ENCODE results near the gene URI1.

Gene URI1

DNA sequence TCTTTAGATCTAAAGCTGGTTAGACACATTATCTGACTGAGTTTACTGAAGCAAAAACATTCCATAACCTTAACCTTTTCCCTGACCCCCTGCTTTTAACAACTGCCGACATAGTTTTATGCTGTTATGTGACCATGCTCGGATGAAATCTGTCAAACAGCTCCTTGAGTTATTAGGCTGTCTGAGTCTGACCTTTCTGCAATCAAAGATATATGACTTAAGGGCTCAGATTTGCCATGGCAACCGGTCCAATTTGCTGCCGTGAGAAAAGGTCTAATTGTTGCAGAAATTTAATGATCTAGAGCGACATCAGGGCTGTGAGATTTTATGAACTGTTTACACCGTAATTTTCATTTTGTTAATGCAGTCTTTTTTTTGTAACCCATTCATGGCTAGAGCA, 61.8 kb downstream of the URI1 start:
- Histone ChIP-seq H2AK5ac (ENCODE audit: low read depth, low read length) (no peak overlapping the region), H3K4ac (ENCODE audit: low read length) (no peak overlapping the region), H3K9me3 (replicated peaks in 1 of 2; ENCODE audit: control insufficient read depth in 2 of 2, insufficient read depth in 1 of 2, low read depth in 1 of 2, low read length in 2 of 2) (peaks cover 0 to 25% of the 10 kb centered on the region in 2 donors), H2BK15ac (ENCODE audit: low read length) (no peak overlapping the region), H3K4me3 (ENCODE audit: low read length in 2 of 2) (no peak overlapping the region), H3K4me1 (ENCODE audit: control insufficient read depth in 2 of 2, insufficient read depth in 1 of 2, low read depth in 1 of 2, low read length in 2 of 2) (peaks cover 2 to 16% of the 10 kb centered on the region in 2 donors), H3K23ac (ENCODE audit: low read depth, low read length, poor library complexity) (no peak overlapping the region), H3K4me2 (ENCODE audit: insufficient read depth, low read length, poor library complexity, severe bottlenecking) (no peak overlapping the region), H3K18ac (ENCODE audit: low read length) (no peak overlapping the region), H4K8ac (ENCODE audit: low read depth, low read length) (no peak overlapping the region), H3K27me3 (ENCODE audit: control insufficient read depth in 3 of 3, insufficient read depth in 3 of 3, low read depth in 1 of 3, low read length in 3 of 3) (no peaks in the 10 kb centered on the region), H2BK12ac (ENCODE audit: low read length) (no peak overlapping the region), H4K91ac (ENCODE audit: low read depth, low read length, poor library complexity) (no peak overlapping the region), H2BK120ac (ENCODE audit: low read depth, low read length) (no peak overlapping the region), H3K36me3 (replicated peaks in 1 of 2; ENCODE audit: control insufficient read depth in 2 of 2, insufficient read depth in 2 of 2, low read length in 2 of 2) (peaks cover 3 to 44% of the 10 kb centered on the region in 2 donors), H3K9ac (ENCODE audit: low read depth, low read length, poor library complexity) (no peak overlapping the region), H2AFZ (ENCODE audit: low read length) (no peak overlapping the region), H2BK5ac (ENCODE audit: low read length) (no peak overlapping the region), H3K14ac (ENCODE audit: low read length) (no peak overlapping the region), H3K27ac (replicated peaks; ENCODE audit: low read length) (no peak overlapping the region), H3K79me1 (ENCODE audit: low read depth, low read length) (no peaks in the 10 kb centered on the region)
- no CpG with 5 or more reads among the region's 6 CpGs for WGBS, 2 donors (ENCODE audit: extremely low coverage in 2 of 2, insufficient read length in 2 of 2, insufficient replicate concordance in 1 of 2)
- no peak for DNase-seq (ENCODE audit: low spot score)

DNA sequence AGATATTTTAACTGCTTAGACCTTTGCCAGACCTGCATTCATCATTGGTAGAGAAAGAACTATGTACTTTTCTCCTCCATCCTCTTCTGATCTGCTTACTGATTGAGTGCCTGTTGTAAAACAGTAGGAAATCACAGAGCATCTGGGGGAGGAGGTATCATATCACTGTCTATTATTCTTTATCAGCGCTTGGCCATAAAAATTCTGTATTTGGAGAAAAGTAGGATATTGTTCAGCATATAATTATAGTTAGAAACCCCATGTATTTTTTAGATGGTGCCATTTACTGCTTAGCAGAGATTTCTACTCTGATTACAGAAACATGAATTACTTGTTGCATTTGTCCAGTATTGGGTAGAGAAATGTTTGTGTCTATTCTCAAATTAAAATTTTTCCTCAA, 62.4 kb downstream of the URI1 start:
- peaks cover 5 to 45% of the 10 kb centered on the region in 2 donors for H3K36me3 ChIP-seq (replicated peaks in 1 of 2; ENCODE audit: control insufficient read depth in 2 of 2, insufficient read depth in 2 of 2, low read length in 2 of 2)
- H2BK5ac ChIP-seq (ENCODE audit: low read length) = no peak overlapping the region
- no peak overlapping the region for H3K23ac ChIP-seq (ENCODE audit: low read depth, low read length, poor library complexity)
- H2BK12ac ChIP-seq (ENCODE audit: low read length) = no peak overlapping the region
- H3K4me3 ChIP-seq (ENCODE audit: low read length in 2 of 2) = no peak overlapping the region
- H2BK120ac ChIP-seq (ENCODE audit: low read depth, low read length) = no peak overlapping the region
- H2BK15ac ChIP-seq (ENCODE audit: low read length) = no peak overlapping the region
- H3K4ac ChIP-seq (ENCODE audit: low read length) = no peak overlapping the region
- WGBS, 2 donors (ENCODE audit: extremely low coverage in 2 of 2, insufficient read length in 2 of 2, insufficient replicate concordance in 1 of 2) = no CpG with 5 or more reads among the region's 1 CpG
- no peaks in the 10 kb centered on the region for H3K79me1 ChIP-seq (ENCODE audit: low read depth, low read length)
- H3K4me1 ChIP-seq (ENCODE audit: control insufficient read depth in 2 of 2, insufficient read depth in 1 of 2, low read depth in 1 of 2, low read length in 2 of 2) = peaks cover 2 to 16% of the 10 kb centered on the region in 2 donors
- peaks cover 0 to 23% of the 10 kb centered on the region in 2 donors for H3K9me3 ChIP-seq (replicated peaks in 1 of 2; ENCODE audit: control insufficient read depth in 2 of 2, insufficient read depth in 1 of 2, low read depth in 1 of 2, low read length in 2 of 2)
- H3K9ac ChIP-seq (ENCODE audit: low read depth, low read length, poor library complexity) = no peak overlapping the region
- no peaks in the 10 kb centered on the region for H3K27me3 ChIP-seq (ENCODE audit: control insufficient read depth in 3 of 3, insufficient read depth in 3 of 3, low read depth in 1 of 3, low read length in 3 of 3)
- no peak for DNase-seq (ENCODE audit: low spot score)
- H4K91ac ChIP-seq (ENCODE audit: low read depth, low read length, poor library complexity) = no peak overlapping the region
- no peak overlapping the region for H3K27ac ChIP-seq (replicated peaks; ENCODE audit: low read length)
- H3K14ac ChIP-seq (ENCODE audit: low read length) = no peak overlapping the region
- H3K18ac ChIP-seq (ENCODE audit: low read length) = no peak overlapping the region
- no peak overlapping the region for H2AK5ac ChIP-seq (ENCODE audit: low read depth, low read length)
- no peak overlapping the region for H2AFZ ChIP-seq (ENCODE audit: low read length)
- no peak overlapping the region for H3K4me2 ChIP-seq (ENCODE audit: insufficient read depth, low read length, poor library complexity, severe bottlenecking)
- H4K8ac ChIP-seq (ENCODE audit: low read depth, low read length) = no peak overlapping the region

DNA sequence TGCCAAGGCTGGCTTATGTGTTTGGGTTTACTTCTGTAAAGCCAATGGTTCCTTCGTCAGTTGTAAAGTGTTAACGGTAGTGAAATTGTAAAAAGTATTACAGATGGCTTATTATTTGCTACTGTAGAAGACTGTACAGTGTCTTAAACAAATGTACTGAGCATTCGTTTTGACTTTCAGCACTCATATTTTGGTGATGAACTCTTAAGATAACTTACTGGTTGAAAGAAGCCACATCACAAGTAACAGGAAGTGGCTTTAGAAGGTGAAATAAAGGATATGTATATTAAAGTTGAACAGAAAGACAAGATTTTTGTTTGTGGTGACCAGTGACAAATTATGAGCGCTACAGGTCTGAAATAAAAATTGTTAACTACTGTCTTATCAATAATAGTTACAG, 64.2 kb downstream of the URI1 start:
- H2BK120ac ChIP-seq (ENCODE audit: low read depth, low read length) = no peak overlapping the region
- no peak for DNase-seq (ENCODE audit: low spot score)
- peaks cover 2 to 16% of the 10 kb centered on the region in 2 donors for H3K4me1 ChIP-seq (ENCODE audit: control insufficient read depth in 2 of 2, insufficient read depth in 1 of 2, low read depth in 1 of 2, low read length in 2 of 2)
- H2BK15ac ChIP-seq (ENCODE audit: low read length) = no peak overlapping the region
- no peak overlapping the region for H3K18ac ChIP-seq (ENCODE audit: low read length)
- H2BK5ac ChIP-seq (ENCODE audit: low read length) = no peak overlapping the region
- H3K4me3 ChIP-seq (ENCODE audit: low read length in 2 of 2) = no peak overlapping the region
- H4K8ac ChIP-seq (ENCODE audit: low read depth, low read length) = no peak overlapping the region
- peaks cover 9 to 61% of the 10 kb centered on the region in 2 donors for H3K36me3 ChIP-seq (replicated peaks in 1 of 2; ENCODE audit: control insufficient read depth in 2 of 2, insufficient read depth in 2 of 2, low read length in 2 of 2)
- H2AFZ ChIP-seq (ENCODE audit: low read length) = no peak overlapping the region
- peaks cover 0 to 12% of the 10 kb centered on the region in 2 donors for H3K9me3 ChIP-seq (replicated peaks in 1 of 2; ENCODE audit: control insufficient read depth in 2 of 2, insufficient read depth in 1 of 2, low read depth in 1 of 2, low read length in 2 of 2)
- no peak overlapping the region for H3K14ac ChIP-seq (ENCODE audit: low read length)
- H4K91ac ChIP-seq (ENCODE audit: low read depth, low read length, poor library complexity) = no peak overlapping the region
- no peak overlapping the region for H3K4me2 ChIP-seq (ENCODE audit: insufficient read depth, low read length, poor library complexity, severe bottlenecking)
- no peak overlapping the region for H3K4ac ChIP-seq (ENCODE audit: low read length)
- WGBS, 2 donors (ENCODE audit: extremely low coverage in 2 of 2, insufficient read length in 2 of 2, insufficient replicate concordance in 1 of 2) = no CpG with 5 or more reads among the region's 4 CpGs
- no peaks in the 10 kb centered on the region for H3K27me3 ChIP-seq (ENCODE audit: control insufficient read depth in 3 of 3, insufficient read depth in 3 of 3, low read depth in 1 of 3, low read length in 3 of 3)
- no peak overlapping the region for H3K23ac ChIP-seq (ENCODE audit: low read depth, low read length, poor library complexity)
- no peaks in the 10 kb centered on the region for H3K79me1 ChIP-seq (ENCODE audit: low read depth, low read length)
- H3K27ac ChIP-seq (replicated peaks; ENCODE audit: low read length) = no peak overlapping the region
- no peak overlapping the region for H2AK5ac ChIP-seq (ENCODE audit: low read depth, low read length)
- no peak overlapping the region for H2BK12ac ChIP-seq (ENCODE audit: low read length)
- no peak overlapping the region for H3K9ac ChIP-seq (ENCODE audit: low read depth, low read length, poor library complexity)

DNA sequence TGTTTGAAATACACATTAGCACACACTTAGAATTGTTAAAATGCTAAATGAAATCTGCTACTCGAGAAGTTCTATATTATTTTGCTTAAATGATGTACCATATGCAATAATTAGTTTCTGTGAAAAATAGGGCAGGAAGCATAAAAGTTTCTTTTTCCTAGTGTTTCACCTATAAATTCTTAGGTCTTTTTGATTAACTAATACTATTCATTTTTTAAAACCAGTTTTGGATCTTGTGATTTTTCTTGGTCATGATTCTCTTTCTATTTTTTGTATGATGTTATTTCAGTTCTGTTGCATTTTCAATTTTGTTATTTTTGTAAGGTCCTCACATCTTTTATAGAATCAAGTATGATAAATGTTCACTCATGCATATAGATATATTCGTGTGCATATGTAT, 66.1 kb downstream of the URI1 start:
- H3K14ac ChIP-seq (ENCODE audit: low read length) = no peak overlapping the region
- H2BK12ac ChIP-seq (ENCODE audit: low read length) = no peak overlapping the region
- H2BK5ac ChIP-seq (ENCODE audit: low read length) = no peak overlapping the region
- H3K23ac ChIP-seq (ENCODE audit: low read depth, low read length, poor library complexity) = no peak overlapping the region
- H3K9me3 ChIP-seq (replicated peaks in 1 of 2; ENCODE audit: control insufficient read depth in 2 of 2, insufficient read depth in 1 of 2, low read depth in 1 of 2, low read length in 2 of 2) = peaks cover 0 to 10% of the 10 kb centered on the region in 2 donors
- H3K4me3 ChIP-seq (ENCODE audit: low read length in 2 of 2) = no peak overlapping the region
- H2BK120ac ChIP-seq (ENCODE audit: low read depth, low read length) = no peak overlapping the region
- H2BK15ac ChIP-seq (ENCODE audit: low read length) = no peak overlapping the region
- H2AFZ ChIP-seq (ENCODE audit: low read length) = no peak overlapping the region
- DNase-seq (ENCODE audit: low spot score) = no peak
- no peak overlapping the region for H4K91ac ChIP-seq (ENCODE audit: low read depth, low read length, poor library complexity)
- peaks cover 9 to 79% of the 10 kb centered on the region in 2 donors for H3K36me3 ChIP-seq (replicated peaks in 1 of 2; ENCODE audit: control insufficient read depth in 2 of 2, insufficient read depth in 2 of 2, low read length in 2 of 2)
- H2AK5ac ChIP-seq (ENCODE audit: low read depth, low read length) = no peak overlapping the region
- no peak overlapping the region for H3K4me2 ChIP-seq (ENCODE audit: insufficient read depth, low read length, poor library complexity, severe bottlenecking)
- no peak overlapping the region for H3K18ac ChIP-seq (ENCODE audit: low read length)
- H3K27me3 ChIP-seq (ENCODE audit: control insufficient read depth in 3 of 3, insufficient read depth in 3 of 3, low read depth in 1 of 3, low read length in 3 of 3) = no peaks in the 10 kb centered on the region
- no peaks in the 10 kb centered on the region for H3K79me1 ChIP-seq (ENCODE audit: low read depth, low read length)
- H3K4me1 ChIP-seq (ENCODE audit: control insufficient read depth in 2 of 2, insufficient read depth in 1 of 2, low read depth in 1 of 2, low read length in 2 of 2) = peaks cover 2 to 9% of the 10 kb centered on the region in 2 donors
- H3K9ac ChIP-seq (ENCODE audit: low read depth, low read length, poor library complexity) = no peak overlapping the region
- no peak overlapping the region for H3K27ac ChIP-seq (replicated peaks; ENCODE audit: low read length)
- WGBS, 2 donors (ENCODE audit: extremely low coverage in 2 of 2, insufficient read length in 2 of 2, insufficient replicate concordance in 1 of 2) = no CpG with 5 or more reads among the region's 2 CpGs
- no peak overlapping the region for H3K4ac ChIP-seq (ENCODE audit: low read length)
- H4K8ac ChIP-seq (ENCODE audit: low read depth, low read length) = no peak overlapping the region

Measured in neuronal stem cell (in vitro differentiated cells).